ENCODE data around the gene SH2D4B. TPM values are rescaled to one million over a fixed set of nuclear protein-coding genes. Genes with fewer than 3 reads are reported as not detected.

Gene SH2D4B
- total RNA-seq, 2 donors from 2014 or later = 0.11 to 0.32 TPM

- Mint-ChIP-seq H3K9me3 (no peaks in the 10 kb centered on the region), H3K27me3 (peaks cover 18% of the 10 kb centered on the region), H3K4me1 (peaks cover 6% of the 10 kb centered on the region), H3K36me3 (ENCODE audit: low read depth) (no peaks in the 10 kb centered on the region), H3K27ac (no peak overlapping the region), H3K4me3 (no peak overlapping the region)
- ATAC-seq (replicated peaks) = no peak
Observed at GRCh38 chr10:80660266-80660665, 122.6 kb downstream of the SH2D4B start.

DNA sequence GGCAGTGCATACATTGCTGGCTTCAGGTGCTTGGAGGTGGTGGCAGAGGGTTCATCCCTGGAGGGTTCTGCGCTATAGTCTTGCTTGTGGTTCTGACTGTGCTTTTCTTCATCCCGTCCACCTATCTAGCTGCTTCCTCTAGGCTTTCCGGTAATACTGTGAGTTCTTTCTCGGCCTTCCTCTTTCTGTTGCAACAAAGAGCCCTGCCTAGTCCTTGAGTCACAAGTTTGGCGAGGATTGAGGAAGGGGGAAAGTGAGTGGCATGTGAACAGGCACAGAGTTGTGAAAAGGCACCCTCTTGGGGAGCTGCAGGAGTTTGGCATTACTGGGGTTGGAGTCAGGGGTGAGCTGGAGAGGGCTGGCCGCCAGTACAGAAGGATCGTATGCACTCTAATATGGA lies 123.0 kb downstream of the SH2D4B start:
- H3K36me3 Mint-ChIP-seq (ENCODE audit: low read depth) = no peaks in the 10 kb centered on the region
- peaks cover 21% of the 10 kb centered on the region for H3K27me3 Mint-ChIP-seq
- no peak for ATAC-seq (replicated peaks)
- H3K9me3 Mint-ChIP-seq = no peaks in the 10 kb centered on the region
- no peak overlapping the region for H3K27ac Mint-ChIP-seq
- peaks cover 6% of the 10 kb centered on the region for H3K4me1 Mint-ChIP-seq
- no peak overlapping the region for H3K4me3 Mint-ChIP-seq

- H3K4me3 Mint-ChIP-seq = no peak overlapping the region
- H3K4me1 Mint-ChIP-seq = peaks cover 6% of the 10 kb centered on the region
- H3K27ac Mint-ChIP-seq = no peak overlapping the region
- H3K9me3 Mint-ChIP-seq = no peaks in the 10 kb centered on the region
- H3K36me3 Mint-ChIP-seq (ENCODE audit: low read depth) = no peaks in the 10 kb centered on the region
- peaks cover 25% of the 10 kb centered on the region for H3K27me3 Mint-ChIP-seq
- no peak for ATAC-seq (replicated peaks)
Observed at GRCh38 chr10:80661526-80661925, 123.8 kb downstream of the SH2D4B start.

DNA sequence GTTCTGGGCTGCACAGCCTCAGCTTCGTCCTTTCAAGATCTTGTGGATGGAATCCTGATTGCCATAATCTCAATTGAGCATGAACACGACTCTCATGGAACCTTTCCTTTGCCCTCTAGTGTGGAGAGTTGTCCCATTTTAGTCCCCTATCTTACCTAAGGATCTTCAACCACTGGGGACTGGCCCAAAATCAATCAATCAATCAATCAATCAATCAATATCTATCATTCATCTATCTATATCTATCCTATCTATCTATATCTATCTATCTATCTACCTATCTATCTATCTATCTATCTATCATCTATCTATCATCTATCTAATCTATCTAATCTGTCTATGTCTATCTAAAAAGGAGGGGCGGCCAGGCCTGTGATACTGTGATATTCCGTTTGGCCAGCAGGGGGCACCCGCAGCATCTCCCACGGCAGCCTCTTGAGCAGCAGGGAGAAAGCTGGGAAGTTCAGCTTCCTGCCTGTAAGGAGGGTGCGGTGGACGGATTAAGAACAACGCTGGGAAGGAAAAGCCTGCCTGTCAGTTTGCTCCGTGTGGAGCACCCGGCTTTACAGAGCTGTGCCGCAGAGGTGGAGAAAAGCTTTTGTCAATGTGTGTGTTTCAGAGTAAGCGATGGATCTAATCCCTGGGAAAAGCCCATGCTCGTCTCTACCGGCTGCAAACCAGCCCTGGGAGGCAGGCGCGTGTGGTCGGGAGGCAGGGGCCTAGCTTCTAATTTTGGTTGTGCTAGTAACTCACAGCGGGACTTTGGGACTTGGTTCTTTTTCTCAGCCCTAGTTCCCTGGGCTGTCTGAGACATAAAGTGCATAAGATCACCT lies 124.9 kb downstream of the SH2D4B start:
- peak overlapping the region; percentile 44 for H3K4me3 Mint-ChIP-seq
- H3K27ac Mint-ChIP-seq = no peak overlapping the region
- H3K36me3 Mint-ChIP-seq (ENCODE audit: low read depth) = no peaks in the 10 kb centered on the region
- no peaks in the 10 kb centered on the region for H3K9me3 Mint-ChIP-seq
- ATAC-seq (replicated peaks) = peak; percentile 79
- H3K27me3 Mint-ChIP-seq = peaks cover 25% of the 10 kb centered on the region
- H3K4me1 Mint-ChIP-seq = peaks cover 6% of the 10 kb centered on the region

DNA sequence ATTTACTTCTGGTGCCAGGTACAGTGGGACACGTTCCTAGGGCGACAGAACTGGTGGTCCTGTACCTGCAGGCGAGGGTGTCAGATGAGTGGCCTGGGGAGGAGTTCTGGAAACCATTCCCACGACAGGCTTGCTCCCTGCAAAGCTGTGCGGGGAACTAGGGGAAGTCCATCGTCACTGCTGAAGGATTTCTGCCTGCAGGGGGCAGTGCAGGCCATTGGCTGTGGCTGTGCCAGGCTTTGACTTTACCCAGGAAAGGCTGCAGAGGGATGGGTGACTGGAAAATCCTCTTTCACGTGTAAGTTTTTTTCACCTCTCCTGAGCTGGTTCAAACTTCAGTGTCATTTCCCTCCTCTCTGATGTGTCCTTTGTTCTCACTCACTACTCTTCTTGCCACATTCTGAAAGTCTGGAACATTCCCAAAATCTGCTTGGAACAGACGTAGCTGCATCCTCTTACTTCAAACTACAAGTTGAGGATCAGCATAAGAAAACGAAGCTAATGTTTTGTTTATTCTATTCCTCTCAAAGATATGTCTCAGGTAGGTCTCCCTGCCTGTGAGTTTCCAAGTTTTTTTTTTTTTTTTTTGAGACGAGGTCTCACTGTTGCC lies 126.5 kb downstream of the SH2D4B start:
- no peak overlapping the region for H3K4me3 Mint-ChIP-seq
- H3K27ac Mint-ChIP-seq = no peak overlapping the region
- peaks cover 6% of the 10 kb centered on the region for H3K4me1 Mint-ChIP-seq
- H3K9me3 Mint-ChIP-seq = no peaks in the 10 kb centered on the region
- H3K27me3 Mint-ChIP-seq = peaks cover 25% of the 10 kb centered on the region
- no peaks in the 10 kb centered on the region for H3K36me3 Mint-ChIP-seq (ENCODE audit: low read depth)
- peak; percentile 56 for ATAC-seq (replicated peaks)

DNA sequence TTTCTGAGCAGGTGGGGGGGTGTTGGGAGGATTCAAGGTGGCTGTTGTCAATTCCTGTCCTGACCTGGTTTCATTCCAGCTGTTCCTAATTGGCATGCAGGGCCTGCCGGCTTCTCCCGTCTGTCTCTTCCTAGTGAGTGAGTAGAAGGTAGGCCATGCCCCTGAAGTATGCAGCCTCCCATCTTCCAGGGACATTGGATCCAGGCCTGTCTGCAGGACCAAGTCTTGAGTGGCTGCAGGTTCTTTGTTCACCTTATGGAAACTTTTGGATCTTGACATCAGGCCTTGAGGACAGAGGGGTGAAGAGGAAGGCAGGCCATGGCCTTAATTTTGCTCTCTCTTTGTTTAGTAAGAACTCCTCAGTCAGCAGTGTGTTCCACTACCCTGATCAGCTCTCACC lies 131.8 kb downstream of the SH2D4B start:
- Mint-ChIP-seq H3K27me3 (peaks cover 7% of the 10 kb centered on the region), H3K9me3 (no peaks in the 10 kb centered on the region), H3K36me3 (ENCODE audit: low read depth) (no peaks in the 10 kb centered on the region), H3K4me1 (no peaks in the 10 kb centered on the region), H3K4me3 (no peak overlapping the region), H3K27ac (no peak overlapping the region)
- ATAC-seq (replicated peaks) = no peak

GRCh38 chr10:80670774-80671173 lies 133.1 kb downstream of the SH2D4B start:
- ATAC-seq (replicated peaks) = no peak

GRCh38 chr10:80671847-80672246 lies 134.1 kb downstream of the SH2D4B start:
- Mint-ChIP-seq H3K36me3 (ENCODE audit: low read depth) (no peaks in the 10 kb centered on the region), H3K27me3 (peaks cover 9% of the 10 kb centered on the region), H3K9me3 (no peaks in the 10 kb centered on the region), H3K4me3 (no peak overlapping the region), H3K4me1 (no peaks in the 10 kb centered on the region), H3K27ac (no peak overlapping the region)
- ATAC-seq (replicated peaks) = no peak

More at GRCh38 chr10:80670774-80671173, 133.1 kb downstream of the SH2D4B start:
- H3K27me3 Mint-ChIP-seq = peaks cover 8% of the 10 kb centered on the region
- no peak overlapping the region for H3K4me3 Mint-ChIP-seq
- no peaks in the 10 kb centered on the region for H3K4me1 Mint-ChIP-seq
- H3K9me3 Mint-ChIP-seq = no peaks in the 10 kb centered on the region
- no peak overlapping the region for H3K27ac Mint-ChIP-seq
- H3K36me3 Mint-ChIP-seq (ENCODE audit: low read depth) = no peaks in the 10 kb centered on the region

- ATAC-seq (replicated peaks) = no peak
- H3K36me3 Mint-ChIP-seq (ENCODE audit: low read depth) = no peaks in the 10 kb centered on the region
- no peak overlapping the region for H3K4me3 Mint-ChIP-seq
Observed at GRCh38 chr10:80672613-80673012, 134.9 kb downstream of the SH2D4B start.

GRCh38 chr10:80674809-80675208 lies 137.1 kb downstream of the SH2D4B start:
- no peaks in the 10 kb centered on the region for H3K4me1 Mint-ChIP-seq
- no peak for ATAC-seq (replicated peaks)
- peaks cover 13% of the 10 kb centered on the region for H3K27me3 Mint-ChIP-seq
- no peak overlapping the region for H3K4me3 Mint-ChIP-seq
- no peaks in the 10 kb centered on the region for H3K9me3 Mint-ChIP-seq
- no peak overlapping the region for H3K27ac Mint-ChIP-seq
- H3K36me3 Mint-ChIP-seq (ENCODE audit: low read depth) = no peaks in the 10 kb centered on the region

More at GRCh38 chr10:80672613-80673012, 134.9 kb downstream of the SH2D4B start:
- Mint-ChIP-seq H3K9me3 (no peaks in the 10 kb centered on the region), H3K4me1 (no peaks in the 10 kb centered on the region), H3K27me3 (peaks cover 9% of the 10 kb centered on the region), H3K27ac (no peak overlapping the region)

DNA sequence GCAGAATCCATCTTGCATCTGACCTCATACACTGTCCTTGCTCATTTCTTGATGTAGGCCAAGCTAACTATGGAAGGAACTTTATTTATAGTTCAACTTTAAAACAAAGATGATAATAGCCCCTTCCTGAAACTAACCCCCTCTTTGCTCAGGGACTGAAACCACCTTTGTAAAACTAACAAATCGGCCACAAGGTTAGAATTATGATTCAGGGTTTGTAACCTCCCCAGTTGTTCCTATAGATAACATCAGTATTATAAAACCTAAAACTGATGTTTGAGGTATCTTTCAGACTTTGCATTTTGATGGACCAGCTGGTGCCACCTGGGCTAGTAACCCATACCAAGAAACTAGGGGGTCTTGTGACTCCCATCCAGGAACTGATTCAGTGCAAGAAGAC lies 143.4 kb downstream of the SH2D4B start:
- Mint-ChIP-seq H3K27me3 (peaks cover 8% of the 10 kb centered on the region), H3K4me1 (no peaks in the 10 kb centered on the region), H3K27ac (no peak overlapping the region), H3K36me3 (ENCODE audit: low read depth) (no peaks in the 10 kb centered on the region), H3K4me3 (no peak overlapping the region), H3K9me3 (peaks cover 5% of the 10 kb centered on the region)
- no peak for ATAC-seq (replicated peaks)

- ATAC-seq (replicated peaks) = peak; percentile 59
- Mint-ChIP-seq H3K4me3 (no peak overlapping the region), H3K27me3 (no peaks in the 10 kb centered on the region), H3K36me3 (ENCODE audit: low read depth) (no peaks in the 10 kb centered on the region), H3K4me1 (no peaks in the 10 kb centered on the region), H3K27ac (no peak overlapping the region), H3K9me3 (peaks cover 5% of the 10 kb centered on the region)
Observed at GRCh38 chr10:80684259-80684658, 146.6 kb downstream of the SH2D4B start.

DNA sequence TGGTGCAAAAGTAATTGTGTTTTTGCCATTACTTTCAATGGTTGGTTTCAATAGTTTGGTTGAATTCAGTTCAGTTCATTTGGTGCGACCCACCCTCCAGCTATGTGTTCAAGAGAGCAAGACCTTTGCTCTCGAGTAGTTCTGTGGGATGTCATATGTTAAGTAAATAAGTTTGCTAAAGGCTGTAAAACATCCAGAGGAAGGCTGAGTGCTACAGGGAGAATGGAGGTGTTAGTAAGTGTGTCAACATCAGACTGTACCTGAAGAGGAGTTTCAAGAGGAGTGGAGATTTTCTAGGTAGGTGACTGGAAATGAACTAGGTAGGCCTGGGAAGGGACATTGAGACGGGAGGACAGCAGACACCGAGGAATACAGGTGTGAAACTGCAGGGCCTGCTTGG lies 147.7 kb downstream of the SH2D4B start:
- Mint-ChIP-seq H3K4me1 (no peaks in the 10 kb centered on the region), H3K27me3 (peaks cover 3% of the 10 kb centered on the region), H3K27ac (no peak overlapping the region), H3K4me3 (no peak overlapping the region), H3K9me3 (peaks cover 5% of the 10 kb centered on the region), H3K36me3 (ENCODE audit: low read depth) (no peaks in the 10 kb centered on the region)
- no peak for ATAC-seq (replicated peaks)

- Mint-ChIP-seq H3K27ac (no peak overlapping the region), H3K4me3 (no peak overlapping the region), H3K9me3 (peaks cover 5% of the 10 kb centered on the region), H3K4me1 (no peaks in the 10 kb centered on the region), H3K36me3 (ENCODE audit: low read depth) (no peaks in the 10 kb centered on the region), H3K27me3 (peaks cover 8% of the 10 kb centered on the region)
- ATAC-seq (replicated peaks) = no peak
Observed at GRCh38 chr10:80686734-80687475, 149.2 kb downstream of the SH2D4B start.

GRCh38 chr10:80687476-80687789 lies 149.7 kb downstream of the SH2D4B start:
- peaks cover 11% of the 10 kb centered on the region for H3K27me3 Mint-ChIP-seq
- H3K27ac Mint-ChIP-seq = no peak overlapping the region
- peaks cover 5% of the 10 kb centered on the region for H3K9me3 Mint-ChIP-seq
- H3K4me3 Mint-ChIP-seq = no peak overlapping the region
- no peaks in the 10 kb centered on the region for H3K36me3 Mint-ChIP-seq (ENCODE audit: low read depth)
- H3K4me1 Mint-ChIP-seq = no peaks in the 10 kb centered on the region
- ATAC-seq (replicated peaks) = no peak
